A549 (cell line): ENCODE results near the gene AXL.

Experiments used
- CHD2 ChIP-seq: fragments of 150-350 bp; IDR thresholded peaks from 2 replicates; pipeline ENCODE4 v1.6.1; 2014; ENCODE audit warnings: low read length; ENCODE audit not compliant: partially characterized antibody
- CHD4 ChIP-seq: fragments of 200-600 bp; sonication (generic); IDR thresholded peaks from 2 replicates; pipeline ENCODE4 v1.6.1; 2016; ENCODE audit warnings: antibody characterized with exemption, mild to moderate bottlenecking, borderline replicate concordance
- CTCF ChIP-seq: fragments of >200 bp; sonication (Bioruptor Twin); formaldehyde crosslinking; IDR thresholded peaks from 3 replicates; pipeline ENCODE4 v1.5.1; 2016
- EP300 ChIP-seq, 2 experiments: fragments of >200 bp; sonication (Bioruptor Twin); formaldehyde crosslinking; IDR thresholded peaks; 2 replicates in 1 of 2; 3 replicates in 1 of 2; pipeline ENCODE4 v1.6.1; 2016 to 2017
- HOXA7 ChIP-seq: fragments of 250-450 bp; sonication (Bioruptor Pico); IDR thresholded peaks from 2 replicates; pipeline ENCODE4 v1.5.0; 2020; ENCODE audit warnings: mild to moderate bottlenecking, moderate library complexity
- JUNB ChIP-seq: fragments of >200 bp; sonication (Bioruptor Twin); formaldehyde crosslinking; IDR thresholded peaks from 2 replicates; pipeline ENCODE4 v1.6.1; 2016
- KDM1A ChIP-seq: fragments of 200-600 bp; sonication (generic); IDR thresholded peaks from 2 replicates; pipeline ENCODE4 v1.6.1; 2016; ENCODE audit warnings: low read depth, mild to moderate bottlenecking
- MAX ChIP-seq: IDR thresholded peaks from 2 replicates; pipeline ENCODE4 v1.6.1; 2012
- MYC ChIP-seq: IDR thresholded peaks from 2 replicates; pipeline ENCODE4 v1.6.1; 2012; ENCODE audit warnings: mild to moderate bottlenecking, inconsistent platforms, low read length, improper control_type of control experiment, borderline replicate concordance
- POLR2A ChIP-seq: IDR thresholded peaks from 2 replicates; pipeline ENCODE4 v1.6.1; 2012; ENCODE audit warnings: mild to moderate bottlenecking, low read length
- POLR2AphosphoS2 ChIP-seq: conservative IDR thresholded peaks from 2 replicates; pipeline ENCODE4 v1.6.1; 2012; ENCODE audit warnings: low read length, improper control_type of control experiment, inconsistent platforms
- RAD21 ChIP-seq, 2 experiments: fragments of >200 bp in 1 of 2; sonication (Bioruptor Twin) in 1 of 2; formaldehyde crosslinking in 1 of 2; IDR thresholded peaks in 1 of 2; conservative IDR thresholded peaks in 1 of 2; 2 replicates in 1 of 2; 3 replicates in 1 of 2; pipeline ENCODE4 v1.6.1; 2012 to 2018; ENCODE audit warnings: inconsistent platforms in 1 of 2
- REST ChIP-seq: fragments of 200-600 bp; sonication (generic); IDR thresholded peaks from 2 replicates; pipeline ENCODE4 v1.6.1; 2016; ENCODE audit warnings: antibody characterized with exemption, mild to moderate bottlenecking, moderate library complexity
- RFX5 ChIP-seq: fragments of 450-650 bp; IDR thresholded peaks from 2 replicates; pipeline ENCODE4 v1.7.1; 2014; ENCODE audit warnings: antibody characterized with exemption, mild to moderate bottlenecking, moderate library complexity

GRCh38 chr19:41310033-41310831 is 91.2 kb downstream of the AXL start, which contains the start of gene CCDC97:
- TF ChIP-seq RFX5 (peak; percentile 79), POLR2A (no peak; the same call in none of the 2 replicates), POLR2AphosphoS2 (peak; percentile 97), RAD21 (conservative IDR thresholded peaks at IDR 0.05 in 1 of 2, IDR thresholded peaks at IDR 0.05 in 1 of 2) (peak; percentile 19 to 50), CTCF (no peak), CHD4 (no peak), MYC (peak; percentile 75), JUNB (0 out of 2 replicates have a peak, but pooled peaks have one; percentile 19), EP300 (IDR thresholded peaks at IDR 0.05) (peak in 1 of 2 experiments; percentile 58; a peak in 1 of 5 replicates), KDM1A (no peak), HOXA7 (CRISPR knock-in tag) (peak; percentile 66), MAX (peak; percentile 97), REST (peak; percentile 15; the same call in 1 of the 2 replicates), CHD2 (no peak)
